Astrocyte (in vitro differentiated cells and primary cell): Measurements from ENCODE around the gene PLK2.

ENCODE experiments used
- EZH2 ChIP-seq: IDR thresholded peaks from 2 replicates; pipeline ENCODE4 v1.6.1; 2012; ENCODE audit warnings: mild to moderate bottlenecking, low read length, inconsistent platforms; ENCODE audit not compliant: insufficient read depth
- TF ChIP-seq, protein P1 (sequence below): IDR thresholded peaks from 2 replicates; pipeline ENCODE4 v1.5.1; 2011; ENCODE audit warnings: low read depth, mild to moderate bottlenecking, inconsistent platforms, low read length, moderate library complexity; ENCODE audit not compliant: insufficient read depth

DNA sequence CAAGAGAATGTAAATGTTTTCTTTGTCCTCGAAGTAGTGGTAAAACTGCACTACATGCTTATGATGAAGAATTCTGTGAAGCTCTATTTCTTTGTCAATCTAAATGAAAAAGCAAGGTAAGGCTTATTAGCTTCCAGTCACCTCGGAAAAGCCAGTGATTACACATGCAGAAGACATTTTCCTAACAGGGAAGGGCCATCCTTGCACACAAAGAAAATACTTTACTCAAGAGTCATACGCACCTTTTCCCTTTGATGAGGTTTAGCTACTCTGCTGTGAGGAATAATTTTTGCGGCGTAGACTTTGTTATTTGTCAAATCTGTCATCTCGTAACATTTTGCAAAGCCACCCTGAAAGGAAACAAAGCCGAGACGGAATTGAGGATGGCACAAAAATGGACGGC lies 1.1 kb downstream of the PLK2 start:
- TF ChIP-seq, protein P1, sequence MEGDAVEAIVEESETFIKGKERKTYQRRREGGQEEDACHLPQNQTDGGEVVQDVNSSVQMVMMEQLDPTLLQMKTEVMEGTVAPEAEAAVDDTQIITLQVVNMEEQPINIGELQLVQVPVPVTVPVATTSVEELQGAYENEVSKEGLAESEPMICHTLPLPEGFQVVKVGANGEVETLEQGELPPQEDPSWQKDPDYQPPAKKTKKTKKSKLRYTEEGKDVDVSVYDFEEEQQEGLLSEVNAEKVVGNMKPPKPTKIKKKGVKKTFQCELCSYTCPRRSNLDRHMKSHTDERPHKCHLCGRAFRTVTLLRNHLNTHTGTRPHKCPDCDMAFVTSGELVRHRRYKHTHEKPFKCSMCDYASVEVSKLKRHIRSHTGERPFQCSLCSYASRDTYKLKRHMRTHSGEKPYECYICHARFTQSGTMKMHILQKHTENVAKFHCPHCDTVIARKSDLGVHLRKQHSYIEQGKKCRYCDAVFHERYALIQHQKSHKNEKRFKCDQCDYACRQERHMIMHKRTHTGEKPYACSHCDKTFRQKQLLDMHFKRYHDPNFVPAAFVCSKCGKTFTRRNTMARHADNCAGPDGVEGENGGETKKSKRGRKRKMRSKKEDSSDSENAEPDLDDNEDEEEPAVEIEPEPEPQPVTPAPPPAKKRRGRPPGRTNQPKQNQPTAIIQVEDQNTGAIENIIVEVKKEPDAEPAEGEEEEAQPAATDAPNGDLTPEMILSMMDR = no peak
- no peak for TF ChIP-seq EZH2
